Panc1 (cell line): Measurements from ENCODE around the gene BOK. TPM values are rescaled to one million over a fixed set of nuclear protein-coding genes. Genes with fewer than 3 reads are reported as not detected.

Experiments
- ATAC-seq: fragments of 200-7000 bp; cut with Tn5 transposase; 2 replicates; pipeline ENCODE4 v1.9.1; 2020; ENCODE audit warnings: mild to moderate bottlenecking, moderate library complexity
- BruUV-seq: library from RNA; stranded (reverse); fragments of 400-500 nt; replicated peaks from 2 replicates; lab custom pipeline; 2021; lab: Mats Ljungman, UMichigan
- CTCF ChIA-PET: fragments of 300-600 bp; sonication (Branson Sonifier 250); formaldehyde crosslinking; loops from one replicate; lab custom pipeline; 2022; ENCODE audit warnings: antibody characterized with exemption; lab: Charles Lee
- POLR2A ChIA-PET: fragments of 300-600 bp; sonication (Branson Sonifier 250); formaldehyde crosslinking; loops from one replicate; lab custom pipeline; 2022; ENCODE audit warnings: antibody characterized with exemption; lab: Charles Lee
- DNase-seq: peaks from one replicate; pipeline ENCODE4 v3.0.0-alpha.2; 2010; ENCODE audit warnings: low read depth, low spot score
- H3K27ac ChIP-seq: 2 replicates; pipeline ENCODE4 v1.5.1; 2011; ENCODE audit warnings: mild to moderate bottlenecking, low read length, inconsistent platforms
- H3K27me3 ChIP-seq: fragments of 200-500 bp; sonication (Bioruptor generic); 2 replicates; pipeline ENCODE4 v1.6.0; 2014; ENCODE audit warnings: low read length, inconsistent platforms; ENCODE audit not compliant: control insufficient read depth, insufficient read depth
- H3K36me3 ChIP-seq: fragments of 200-500 bp; sonication (Bioruptor generic); 2 replicates; pipeline ENCODE4 v1.5.1; 2014; ENCODE audit warnings: inconsistent platforms, mild to moderate bottlenecking, low read length, moderate library complexity; ENCODE audit not compliant: control insufficient read depth, insufficient read depth
- H3K4me1 ChIP-seq: 2 replicates; pipeline ENCODE4 v1.5.1; 2011; ENCODE audit warnings: inconsistent platforms, mild to moderate bottlenecking, low read length, moderate library complexity; ENCODE audit not compliant: control insufficient read depth, insufficient read depth
- H3K4me3 ChIP-seq, 2 experiments: 2 replicates each; pipeline ENCODE4 v1.5.1; 2011 to 2012; ENCODE audit warnings: low read depth in 2 of 2, low read length in 2 of 2, mild to moderate bottlenecking in 2 of 2, inconsistent platforms in 1 of 2, moderate library complexity in 1 of 2
- H3K9me3 ChIP-seq: fragments of 200-500 bp; sonication (Bioruptor generic); 2 replicates; pipeline ENCODE4 v1.5.1; 2014; ENCODE audit warnings: low read depth, mild to moderate bottlenecking, inconsistent platforms, low read length, moderate library complexity; ENCODE audit not compliant: control insufficient read depth, insufficient read depth
- POLR2AphosphoS5 ChIP-seq: IDR thresholded peaks from 2 replicates; pipeline ENCODE4 v1.6.1; 2012; ENCODE audit warnings: mild to moderate bottlenecking, low read depth, low read length, moderate library complexity
- SIN3A ChIP-seq: IDR thresholded peaks from 2 replicates; pipeline ENCODE4 v1.6.1; 2012; ENCODE audit warnings: low read depth, mild to moderate bottlenecking, low read length, moderate library complexity, borderline replicate concordance; ENCODE audit not compliant: insufficient read depth
- TCF7L2 ChIP-seq: IDR thresholded peaks from 2 replicates; pipeline ENCODE4 v1.6.1; 2011; ENCODE audit warnings: mild to moderate bottlenecking, low read depth, low read length, inconsistent platforms
- in situ Hi-C: cut with HindIII; loops from 2 replicates; pipeline ENCODE4 v1.10.0; 2016; ENCODE audit warnings: low sequenced_read_pairs, low pct_unique_long_range_greater_than_20kb
- intact Hi-C: fragments of 100-400 bp; cut with micrococcal nuclease; formaldehyde crosslinking; loops from one replicate; pipeline ENCODE4 v1.10.0; 2022; ENCODE audit not compliant: unreplicated experiment
- total RNA-seq: library from RNA; stranded (reverse); gene quantifications from one replicate; pipeline ENCODE4 v1.2.1, GENCODE V29; 2021; ENCODE audit not compliant: unreplicated experiment
- TF ChIP-seq, protein P1 (sequence below): fragments of 450-650 bp; IDR thresholded peaks from 2 replicates; pipeline ENCODE4 v1.5.1; 2017; ENCODE audit warnings: mild to moderate bottlenecking
- TF ChIP-seq, protein P2 (sequence below), 2 experiments: IDR thresholded peaks; 2 replicates each; pipeline ENCODE4 v1.6.1; 2011 to 2012; ENCODE audit warnings: low read depth in 2 of 2, control low read depth in 1 of 2, low read length in 1 of 2, mild to moderate bottlenecking in 1 of 2, moderate library complexity in 1 of 2; ENCODE audit not compliant: insufficient read depth in 1 of 2

Gene BOK
- total RNA-seq, 1 experiment from 2014 or later, result 39.1 TPM

DNA sequence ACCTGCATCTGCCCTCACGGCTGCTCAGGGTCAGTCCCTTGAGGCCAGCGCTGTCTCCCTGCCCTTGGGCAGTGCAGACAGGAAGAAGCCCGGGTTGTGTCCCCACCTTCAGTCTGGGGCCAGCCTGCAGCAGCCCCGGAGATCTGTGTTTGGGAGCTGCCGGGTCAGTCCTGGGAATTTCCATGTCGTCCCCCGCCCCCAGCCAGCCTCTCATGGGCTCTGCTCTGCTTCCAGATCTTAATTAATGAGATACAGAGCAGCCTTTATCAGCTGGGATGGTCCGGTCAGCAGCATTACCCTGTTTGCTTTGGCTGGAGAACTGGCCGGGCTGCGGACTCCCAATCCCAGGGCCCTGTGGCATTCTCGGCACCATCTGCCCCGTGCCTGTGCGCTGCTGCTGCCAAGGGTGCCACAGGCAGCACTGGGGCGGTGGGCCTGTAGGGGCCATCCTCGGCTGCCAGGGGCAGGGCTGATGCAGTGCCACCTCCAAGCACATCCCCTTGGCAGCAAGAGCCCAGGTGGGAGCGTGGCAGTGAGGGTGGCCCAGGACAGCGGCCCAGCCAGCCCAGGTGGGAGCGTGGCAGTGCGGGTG lies 2.4 kb downstream of the BOK start:
- peak overlapping the region; percentile 29 for H3K27ac ChIP-seq
- ChIA-PET CTCF (no interaction called here), POLR2A (no interaction called here)
- H3K36me3 ChIP-seq, result no peaks in the 10 kb centered on the region; the same call in 1 of the 2 replicates
- BruUV-seq, result no TSS peak
- DNase-seq (no peak), ATAC-seq (no peak)
- H3K9me3 ChIP-seq, result no peaks in the 10 kb centered on the region
- peak overlapping the region; percentile 63 to 68 for H3K4me3 ChIP-seq
- H3K4me1 ChIP-seq, result peaks cover 46% of the 10 kb centered on the region
- H3K27me3 ChIP-seq, result no peaks in the 10 kb centered on the region
- intact Hi-C loops, result no loop called here
- in situ Hi-C loops, result no loop called here
- TF ChIP-seq TCF7L2, result no peak
- TF ChIP-seq POLR2AphosphoS5, result no peak
- TF ChIP-seq, protein P1, sequence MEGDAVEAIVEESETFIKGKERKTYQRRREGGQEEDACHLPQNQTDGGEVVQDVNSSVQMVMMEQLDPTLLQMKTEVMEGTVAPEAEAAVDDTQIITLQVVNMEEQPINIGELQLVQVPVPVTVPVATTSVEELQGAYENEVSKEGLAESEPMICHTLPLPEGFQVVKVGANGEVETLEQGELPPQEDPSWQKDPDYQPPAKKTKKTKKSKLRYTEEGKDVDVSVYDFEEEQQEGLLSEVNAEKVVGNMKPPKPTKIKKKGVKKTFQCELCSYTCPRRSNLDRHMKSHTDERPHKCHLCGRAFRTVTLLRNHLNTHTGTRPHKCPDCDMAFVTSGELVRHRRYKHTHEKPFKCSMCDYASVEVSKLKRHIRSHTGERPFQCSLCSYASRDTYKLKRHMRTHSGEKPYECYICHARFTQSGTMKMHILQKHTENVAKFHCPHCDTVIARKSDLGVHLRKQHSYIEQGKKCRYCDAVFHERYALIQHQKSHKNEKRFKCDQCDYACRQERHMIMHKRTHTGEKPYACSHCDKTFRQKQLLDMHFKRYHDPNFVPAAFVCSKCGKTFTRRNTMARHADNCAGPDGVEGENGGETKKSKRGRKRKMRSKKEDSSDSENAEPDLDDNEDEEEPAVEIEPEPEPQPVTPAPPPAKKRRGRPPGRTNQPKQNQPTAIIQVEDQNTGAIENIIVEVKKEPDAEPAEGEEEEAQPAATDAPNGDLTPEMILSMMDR, result no peak
- TF ChIP-seq, protein P2, sequence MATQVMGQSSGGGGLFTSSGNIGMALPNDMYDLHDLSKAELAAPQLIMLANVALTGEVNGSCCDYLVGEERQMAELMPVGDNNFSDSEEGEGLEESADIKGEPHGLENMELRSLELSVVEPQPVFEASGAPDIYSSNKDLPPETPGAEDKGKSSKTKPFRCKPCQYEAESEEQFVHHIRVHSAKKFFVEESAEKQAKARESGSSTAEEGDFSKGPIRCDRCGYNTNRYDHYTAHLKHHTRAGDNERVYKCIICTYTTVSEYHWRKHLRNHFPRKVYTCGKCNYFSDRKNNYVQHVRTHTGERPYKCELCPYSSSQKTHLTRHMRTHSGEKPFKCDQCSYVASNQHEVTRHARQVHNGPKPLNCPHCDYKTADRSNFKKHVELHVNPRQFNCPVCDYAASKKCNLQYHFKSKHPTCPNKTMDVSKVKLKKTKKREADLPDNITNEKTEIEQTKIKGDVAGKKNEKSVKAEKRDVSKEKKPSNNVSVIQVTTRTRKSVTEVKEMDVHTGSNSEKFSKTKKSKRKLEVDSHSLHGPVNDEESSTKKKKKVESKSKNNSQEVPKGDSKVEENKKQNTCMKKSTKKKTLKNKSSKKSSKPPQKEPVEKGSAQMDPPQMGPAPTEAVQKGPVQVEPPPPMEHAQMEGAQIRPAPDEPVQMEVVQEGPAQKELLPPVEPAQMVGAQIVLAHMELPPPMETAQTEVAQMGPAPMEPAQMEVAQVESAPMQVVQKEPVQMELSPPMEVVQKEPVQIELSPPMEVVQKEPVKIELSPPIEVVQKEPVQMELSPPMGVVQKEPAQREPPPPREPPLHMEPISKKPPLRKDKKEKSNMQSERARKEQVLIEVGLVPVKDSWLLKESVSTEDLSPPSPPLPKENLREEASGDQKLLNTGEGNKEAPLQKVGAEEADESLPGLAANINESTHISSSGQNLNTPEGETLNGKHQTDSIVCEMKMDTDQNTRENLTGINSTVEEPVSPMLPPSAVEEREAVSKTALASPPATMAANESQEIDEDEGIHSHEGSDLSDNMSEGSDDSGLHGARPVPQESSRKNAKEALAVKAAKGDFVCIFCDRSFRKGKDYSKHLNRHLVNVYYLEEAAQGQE (IDR thresholded peaks at IDR 0.05; ENCODE audit: insufficient read depth in 1 of 2, low read depth in 2 of 2, low read length in 1 of 2), result no peak
- TF ChIP-seq SIN3A, result no peak

DNA sequence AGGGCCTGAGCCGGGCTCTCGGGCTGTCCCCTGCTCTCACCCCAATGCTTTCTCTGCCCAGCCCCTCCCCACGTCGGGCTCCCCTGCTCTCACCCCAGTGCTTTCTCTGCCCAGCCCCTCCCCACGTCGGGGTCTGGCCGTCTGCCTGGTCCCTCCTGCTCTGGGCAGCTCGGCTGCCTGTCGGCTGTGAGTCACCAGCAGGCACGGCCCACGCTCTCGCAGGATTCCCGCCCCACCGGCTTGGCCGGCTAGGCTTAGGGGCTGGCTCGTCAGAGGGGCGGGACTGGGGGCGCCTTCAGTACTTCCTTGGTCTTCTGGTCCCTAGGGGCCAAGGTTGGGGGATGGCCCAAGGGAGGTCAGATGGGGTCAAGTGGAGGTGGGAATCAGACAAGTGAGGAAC lies 3.3 kb downstream of the BOK start:
- no peak overlapping the region for H3K4me3 ChIP-seq
- DNase-seq (no peak), ATAC-seq (0 out of 2 replicates have a peak, but pooled peaks have one; percentile 12)
- TF ChIP-seq, protein P1, result no peak
- TF ChIP-seq, protein P2 (IDR thresholded peaks at IDR 0.05; ENCODE audit: insufficient read depth in 1 of 2, low read depth in 2 of 2, low read length in 1 of 2), result no peak
- TF ChIP-seq POLR2AphosphoS5 (no peak), TCF7L2 (no peak), SIN3A (no peak)
- no peaks in the 10 kb centered on the region; the same call in 1 of the 2 replicates for H3K36me3 ChIP-seq
- peaks cover 45% of the 10 kb centered on the region for H3K4me1 ChIP-seq
- in situ Hi-C loops, result no loop called here
- H3K27me3 ChIP-seq, result no peaks in the 10 kb centered on the region
- intact Hi-C loops, result no loop called here
- no peaks in the 10 kb centered on the region for H3K9me3 ChIP-seq
- no peak overlapping the region for H3K27ac ChIP-seq
- no TSS peak for BruUV-seq
- CTCF ChIA-PET, result interaction anchor here (0.7 kb wide), 1 partner anchor 11 kb away, joined by 3 read pairs; no protein-coding TSS in a partner anchor
- POLR2A ChIA-PET, result no interaction called here
